ENCODE data around the gene SH3PXD2A. TPM values are rescaled to one million over a fixed set of nuclear protein-coding genes. Genes with fewer than 3 reads are reported as not detected.

SH3PXD2A gene, protein sequence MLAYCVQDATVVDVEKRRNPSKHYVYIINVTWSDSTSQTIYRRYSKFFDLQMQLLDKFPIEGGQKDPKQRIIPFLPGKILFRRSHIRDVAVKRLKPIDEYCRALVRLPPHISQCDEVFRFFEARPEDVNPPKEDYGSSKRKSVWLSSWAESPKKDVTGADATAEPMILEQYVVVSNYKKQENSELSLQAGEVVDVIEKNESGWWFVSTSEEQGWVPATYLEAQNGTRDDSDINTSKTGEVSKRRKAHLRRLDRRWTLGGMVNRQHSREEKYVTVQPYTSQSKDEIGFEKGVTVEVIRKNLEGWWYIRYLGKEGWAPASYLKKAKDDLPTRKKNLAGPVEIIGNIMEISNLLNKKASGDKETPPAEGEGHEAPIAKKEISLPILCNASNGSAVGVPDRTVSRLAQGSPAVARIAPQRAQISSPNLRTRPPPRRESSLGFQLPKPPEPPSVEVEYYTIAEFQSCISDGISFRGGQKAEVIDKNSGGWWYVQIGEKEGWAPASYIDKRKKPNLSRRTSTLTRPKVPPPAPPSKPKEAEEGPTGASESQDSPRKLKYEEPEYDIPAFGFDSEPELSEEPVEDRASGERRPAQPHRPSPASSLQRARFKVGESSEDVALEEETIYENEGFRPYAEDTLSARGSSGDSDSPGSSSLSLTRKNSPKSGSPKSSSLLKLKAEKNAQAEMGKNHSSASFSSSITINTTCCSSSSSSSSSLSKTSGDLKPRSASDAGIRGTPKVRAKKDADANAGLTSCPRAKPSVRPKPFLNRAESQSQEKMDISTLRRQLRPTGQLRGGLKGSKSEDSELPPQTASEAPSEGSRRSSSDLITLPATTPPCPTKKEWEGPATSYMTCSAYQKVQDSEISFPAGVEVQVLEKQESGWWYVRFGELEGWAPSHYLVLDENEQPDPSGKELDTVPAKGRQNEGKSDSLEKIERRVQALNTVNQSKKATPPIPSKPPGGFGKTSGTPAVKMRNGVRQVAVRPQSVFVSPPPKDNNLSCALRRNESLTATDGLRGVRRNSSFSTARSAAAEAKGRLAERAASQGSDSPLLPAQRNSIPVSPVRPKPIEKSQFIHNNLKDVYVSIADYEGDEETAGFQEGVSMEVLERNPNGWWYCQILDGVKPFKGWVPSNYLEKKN
- total RNA-seq: 14.8 and 19.7 TPM in 2 replicates

DNA sequence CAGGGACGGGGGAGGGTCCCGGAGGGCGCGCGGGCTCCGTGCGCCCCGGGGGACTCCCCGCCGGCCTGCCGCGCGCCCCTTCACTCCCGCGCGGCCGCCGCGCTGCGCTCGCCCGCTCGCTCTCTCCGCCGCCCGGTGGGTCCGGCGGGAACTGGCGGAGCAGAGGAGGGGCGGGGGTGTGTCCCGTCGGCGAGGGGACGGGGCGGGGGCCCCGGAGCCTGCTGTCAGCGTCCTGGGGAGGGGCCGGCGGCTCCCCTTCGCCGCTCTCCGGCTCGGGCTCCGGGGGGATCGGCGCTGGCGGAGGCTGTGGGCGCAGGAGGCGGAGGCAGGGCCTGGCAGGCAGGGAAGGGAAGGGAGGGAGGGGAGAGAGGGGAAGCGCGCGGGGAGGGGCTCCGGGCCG is at the start of gene SH3PXD2A:
Gene SH3PXD2A (minus strand): TSS at position 153 of the 400 bp plus-strand sequence. CDS start 310 bp downstream, outside the sequence.

Other genes starting within 250 kb of the SH3PXD2A start
- 23.9 TPM in 2 replicates for gene STN1, start 62.6 kb upstream of the SH3PXD2A start, total RNA-seq
- gene SLK, start 111.6 kb upstream of the SH3PXD2A start, total RNA-seq: 43.0 and 48.5 TPM in 2 replicates
- gene COL17A1, start 230.3 kb upstream of the SH3PXD2A start, total RNA-seq: 0.43 and 0.74 TPM in 2 replicates